ENCODE data around the gene PKP4.

DNA sequence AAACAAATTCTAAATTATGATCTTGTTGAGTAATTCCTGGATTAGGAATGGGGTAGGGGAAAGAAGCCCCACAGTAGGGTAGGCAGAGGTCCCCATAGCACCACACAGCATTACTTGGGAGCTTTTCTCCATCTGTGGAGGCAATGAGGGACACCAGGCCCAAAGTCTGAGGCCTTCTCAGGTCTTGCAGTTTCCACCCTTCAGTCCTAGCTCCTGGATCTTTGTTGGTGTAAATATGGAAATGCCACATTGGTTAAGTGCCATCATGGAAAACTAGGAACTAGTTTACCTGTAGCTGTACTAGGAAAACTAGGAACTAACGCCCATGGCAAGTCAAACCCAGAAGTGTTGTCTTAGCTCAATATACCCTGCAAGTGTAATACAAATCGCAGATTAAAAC is 225.1 kb downstream of the PKP4 start:
- TF ChIP-seq, protein P1, sequence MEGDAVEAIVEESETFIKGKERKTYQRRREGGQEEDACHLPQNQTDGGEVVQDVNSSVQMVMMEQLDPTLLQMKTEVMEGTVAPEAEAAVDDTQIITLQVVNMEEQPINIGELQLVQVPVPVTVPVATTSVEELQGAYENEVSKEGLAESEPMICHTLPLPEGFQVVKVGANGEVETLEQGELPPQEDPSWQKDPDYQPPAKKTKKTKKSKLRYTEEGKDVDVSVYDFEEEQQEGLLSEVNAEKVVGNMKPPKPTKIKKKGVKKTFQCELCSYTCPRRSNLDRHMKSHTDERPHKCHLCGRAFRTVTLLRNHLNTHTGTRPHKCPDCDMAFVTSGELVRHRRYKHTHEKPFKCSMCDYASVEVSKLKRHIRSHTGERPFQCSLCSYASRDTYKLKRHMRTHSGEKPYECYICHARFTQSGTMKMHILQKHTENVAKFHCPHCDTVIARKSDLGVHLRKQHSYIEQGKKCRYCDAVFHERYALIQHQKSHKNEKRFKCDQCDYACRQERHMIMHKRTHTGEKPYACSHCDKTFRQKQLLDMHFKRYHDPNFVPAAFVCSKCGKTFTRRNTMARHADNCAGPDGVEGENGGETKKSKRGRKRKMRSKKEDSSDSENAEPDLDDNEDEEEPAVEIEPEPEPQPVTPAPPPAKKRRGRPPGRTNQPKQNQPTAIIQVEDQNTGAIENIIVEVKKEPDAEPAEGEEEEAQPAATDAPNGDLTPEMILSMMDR (IDR thresholded peaks at IDR 0.05): no peak
- no peak for TF ChIP-seq POLR2A (IDR thresholded peaks at IDR 0.05)
